ENCODE data around the gene BRAT1.
A peak's percentile ranks its signal among the peaks of the same experiment; 100 is the strongest.

The BRAT1 gene

GRCh38 chr7:2555121-2556052 is at the start of gene BRAT1:
Gene BRAT1 (minus strand): TSS chr7:2555524. CDS start chr7:2554431, 1,093 bp downstream.
- DNase-seq, result peak; percentile 98
- H3K4me3 ChIP-seq (ENCODE audit: low read depth, low read length), result peak within 1 kb of the TSS; percentile 55
- H3K27ac ChIP-seq, result peak within 1 kb of the TSS; percentile 100
- no peaks in the 10 kb centered on the region for H3K9me3 ChIP-seq (ENCODE audit: severe bottlenecking)
- peaks cover 11% of the 10 kb centered on the region for H3K36me3 ChIP-seq
- H3K27me3 ChIP-seq (ENCODE audit: insufficient read depth, low read depth, severe bottlenecking), result no peaks in the 10 kb centered on the region
- TF ChIP-seq CTCF (IDR thresholded peaks at IDR 0.05; ENCODE audit: low read depth, low read length), result peak; percentile 43

GRCh38 chr7:2604608-2605174 is 49.4 kb upstream of the BRAT1 start:
- DNase-seq, result peak; percentile 30
- TF ChIP-seq CTCF (IDR thresholded peaks at IDR 0.05; ENCODE audit: low read depth, low read length), result peak; percentile 42; the same call in 1 of the 2 replicates
- H3K9me3 ChIP-seq (ENCODE audit: severe bottlenecking), result no peaks in the 10 kb centered on the region

GRCh38 chr7:2603044-2603965 is 48.0 kb upstream of the BRAT1 start:
- Histone ChIP-seq H3K27ac (no peak overlapping the region), H3K9me3 (ENCODE audit: severe bottlenecking) (no peaks in the 10 kb centered on the region), H3K4me3 (ENCODE audit: low read depth, low read length) (no peak overlapping the region), H3K27me3 (ENCODE audit: insufficient read depth, low read depth, severe bottlenecking) (no peaks in the 10 kb centered on the region), H3K36me3 (peaks cover 25% of the 10 kb centered on the region)
- no peak for TF ChIP-seq CTCF (IDR thresholded peaks at IDR 0.05; ENCODE audit: low read depth, low read length)
- DNase-seq, result no peak

More at GRCh38 chr7:2604608-2605174, 49.4 kb upstream of the BRAT1 start:
- H3K27ac ChIP-seq, result no peak overlapping the region
- peaks cover 17% of the 10 kb centered on the region for H3K36me3 ChIP-seq
- H3K4me3 ChIP-seq (ENCODE audit: low read depth, low read length), result no peak overlapping the region
- H3K27me3 ChIP-seq (ENCODE audit: insufficient read depth, low read depth, severe bottlenecking), result no peaks in the 10 kb centered on the region

- peaks cover 28% of the 10 kb centered on the region for H3K36me3 ChIP-seq
- no peak overlapping the region for H3K27ac ChIP-seq
- no peaks in the 10 kb centered on the region for H3K9me3 ChIP-seq (ENCODE audit: severe bottlenecking)
- H3K4me3 ChIP-seq (ENCODE audit: low read depth, low read length), result no peak overlapping the region
- TF ChIP-seq CTCF (IDR thresholded peaks at IDR 0.05; ENCODE audit: low read depth, low read length), result no peak
- DNase-seq, result no peak
- H3K27me3 ChIP-seq (ENCODE audit: insufficient read depth, low read depth, severe bottlenecking), result no peaks in the 10 kb centered on the region
Observed at GRCh38 chr7:2602406-2603043, 47.2 kb upstream of the BRAT1 start.

- Histone ChIP-seq H3K27me3 (ENCODE audit: insufficient read depth, low read depth, severe bottlenecking) (no peaks in the 10 kb centered on the region), H3K9me3 (ENCODE audit: severe bottlenecking) (no peaks in the 10 kb centered on the region), H3K36me3 (peaks cover 28% of the 10 kb centered on the region), H3K4me3 (ENCODE audit: low read depth, low read length) (no peak overlapping the region), H3K27ac (no peak overlapping the region)
- no peak for TF ChIP-seq CTCF (IDR thresholded peaks at IDR 0.05; ENCODE audit: low read depth, low read length)
- no peak for DNase-seq
Observed at GRCh38 chr7:2601907-2602306, 46.6 kb upstream of the BRAT1 start.
